HepG2 (cell line): ENCODE data around the gene ARID5B. TPM values are rescaled to one million over a fixed set of nuclear protein-coding genes. Genes with fewer than 3 reads are reported as not detected.

Experiments
- ATAC-seq: fragments of 200-7000 bp; cut with Tn5 transposase; 3 replicates; pipeline ENCODE4 v1.9.1; 2020; ENCODE audit warnings: mild to moderate bottlenecking, moderate library complexity
- BruUV-seq: library from RNA; stranded (reverse); fragments of 400-500 nt; replicated peaks from 2 replicates; lab custom pipeline; 2021; lab: Mats Ljungman, UMichigan
- CTCF ChIA-PET: fragments of 300-600 bp; formaldehyde crosslinking; extraction: SDS; loops from one replicate; lab custom pipeline; 2021; ENCODE audit warnings: low total read pairs, inconsistent platforms, low intra/inter-chr PET ratio; lab: Yijun Ruan, JAX
- POLR2A ChIA-PET: fragments of 350-600 bp; sonication (Branson Sonifier 250); formaldehyde crosslinking; loops from one replicate; lab custom pipeline; 2020; ENCODE audit warnings: antibody characterized with exemption, inconsistent platforms; lab: Yijun Ruan, JAX
- DNase-seq: peaks from one replicate; pipeline ENCODE4 v3.0.0-alpha.2; 2015; ENCODE audit warnings: low spot score
- FAIRE-seq: peaks from 3 replicates; lab custom pipeline; 2011; peaks lifted over from hg19 to GRCh38; lab: Jason Lieb, UNC
- H2AFZ ChIP-seq: one replicate; pipeline ENCODE4 v1.6.1; 2011; ENCODE audit warnings: low read length, inconsistent platforms
- H3K27ac ChIP-seq: fragments of 300-600 bp; 3 replicates; pipeline ENCODE4 v1.8.0; 2011; ENCODE audit warnings: mixed run types, mild to moderate bottlenecking, mixed read lengths, low read length, inconsistent platforms; ENCODE audit not compliant: insufficient read depth; ENCODE audit errors: extremely low read length
- H3K27me3 ChIP-seq, 2 experiments: fragments of 200-600 bp in 1 of 2; 2 replicates in 1 of 2; 3 replicates in 1 of 2; pipeline versions ENCODE4 v1.6.0 to v1.8.0; 2011; ENCODE audit warnings: low read length in 2 of 2, mild to moderate bottlenecking in 2 of 2, moderate library complexity in 2 of 2, inconsistent platforms in 1 of 2; ENCODE audit not compliant: insufficient read depth in 2 of 2, control insufficient read depth in 1 of 2
- H3K36me3 ChIP-seq, 2 experiments: fragments of 200-600 bp in 1 of 2; replicated peaks in 1 of 2; 2 replicates in 1 of 2; 3 replicates in 1 of 2; pipeline versions ENCODE4 v1.5.1 to v1.8.0; 2011; ENCODE audit warnings: low read length in 2 of 2, inconsistent platforms in 1 of 2; ENCODE audit not compliant: insufficient read depth in 2 of 2, control insufficient read depth in 1 of 2
- H3K4me1 ChIP-seq: 2 replicates; pipeline ENCODE4 v1.5.1; 2012; ENCODE audit warnings: low read length, inconsistent platforms; ENCODE audit not compliant: insufficient read depth
- H3K4me2 ChIP-seq: 2 replicates; pipeline ENCODE4 v1.6.0; 2011; ENCODE audit warnings: low read depth, low read length, inconsistent platforms
- H3K4me3 ChIP-seq, 3 experiments: fragments of 200-600 bp in 1 of 3; sonication (generic), shearing (Covaris generic) in 1 of 3; replicated peaks in 1 of 3; 2 replicates each; pipeline ENCODE4 v1.5.1; 2011 to 2016; ENCODE audit warnings: low read length in 3 of 3, inconsistent platforms in 2 of 3, low read depth in 2 of 3, mild to moderate bottlenecking in 2 of 3, control low read depth in 1 of 3, mixed read lengths in 1 of 3; ENCODE audit not compliant: insufficient read depth in 1 of 3
- H3K79me2 ChIP-seq: one replicate; pipeline ENCODE4 v1.6.1; 2011; ENCODE audit warnings: low read length, inconsistent platforms; ENCODE audit not compliant: insufficient read depth
- H3K9ac ChIP-seq: 2 replicates; pipeline ENCODE4 v1.6.0; 2011; ENCODE audit warnings: mild to moderate bottlenecking, low read depth, low read length, inconsistent platforms; ENCODE audit not compliant: insufficient read depth
- H3K9me3 ChIP-seq: 2 replicates; pipeline ENCODE4 v1.5.1; 2012; ENCODE audit warnings: mild to moderate bottlenecking, low read length
- H4K20me1 ChIP-seq: 2 replicates; pipeline ENCODE4 v1.6.0; 2011; ENCODE audit warnings: inconsistent platforms, mild to moderate bottlenecking, low read length, moderate library complexity; ENCODE audit not compliant: insufficient read depth
- ARID5B ChIP-seq: IDR thresholded peaks from 2 replicates; pipeline ENCODE4 v1.4.0; 2020; ENCODE audit warnings: mild to moderate bottlenecking, missing genetic modification reagents
- ATF5 ChIP-seq: sonication (generic); formaldehyde crosslinking; IDR thresholded peaks from 2 replicates; pipeline ENCODE4 v1.4.0; 2020; ENCODE audit warnings: mild to moderate bottlenecking, low read depth, missing genetic modification reagents
- CREM ChIP-seq, 2 experiments: sonication (generic) in 1 of 2; formaldehyde crosslinking in 1 of 2; IDR thresholded peaks; 2 replicates each; pipeline versions ENCODE4 v1.4.0 to v1.6.1; 2016 to 2020; ENCODE audit warnings: antibody characterized with exemption in 1 of 2, mild to moderate bottlenecking in 1 of 2, missing genetic modification reagents in 1 of 2
- ISL2 ChIP-seq: sonication (generic); formaldehyde crosslinking; IDR thresholded peaks from 2 replicates; pipeline ENCODE4 v1.5.0; 2020; ENCODE audit warnings: missing genetic modification reagents
- NFYB ChIP-seq: sonication (generic); formaldehyde crosslinking; IDR thresholded peaks from 2 replicates; pipeline ENCODE4 v1.4.0; 2020; ENCODE audit warnings: missing genetic modification reagents
- NR2F6 ChIP-seq, 2 experiments: IDR thresholded peaks; 2 replicates each; pipeline ENCODE4 v1.6.1; 2016; ENCODE audit warnings: antibody characterized with exemption in 1 of 2, mild to moderate bottlenecking in 1 of 2
- PATZ1 ChIP-seq: sonication (generic); formaldehyde crosslinking; IDR thresholded peaks from 2 replicates; pipeline ENCODE4 v1.4.0; 2020; ENCODE audit warnings: missing genetic modification reagents
- PITX1 ChIP-seq: sonication (generic); formaldehyde crosslinking; IDR thresholded peaks from 2 replicates; pipeline ENCODE4 v1.5.1; 2020; ENCODE audit warnings: mild to moderate bottlenecking, missing genetic modification reagents
- SRF ChIP-seq: IDR thresholded peaks from 2 replicates; pipeline ENCODE4 v1.6.1; 2011; ENCODE audit warnings: mild to moderate bottlenecking, low read depth, low read length, moderate library complexity
- ZBTB25 ChIP-seq: IDR thresholded peaks from 2 replicates; pipeline ENCODE4 v1.6.1; 2018; ENCODE audit warnings: missing genetic modification reagents
- ZMYM2 ChIP-seq: sonication (generic); formaldehyde crosslinking; IDR thresholded peaks from 2 replicates; pipeline ENCODE4 v1.8.0; 2022; ENCODE audit warnings: mild to moderate bottlenecking, missing genetic modification reagents
- ZNF333 ChIP-seq: sonication (generic); formaldehyde crosslinking; IDR thresholded peaks from 2 replicates; pipeline ENCODE4 v1.4.0; 2020; ENCODE audit warnings: mild to moderate bottlenecking, missing genetic modification reagents, borderline replicate concordance
- in situ Hi-C: cut with HindIII; loops from 2 replicates; pipeline ENCODE4 v1.10.0; 2017; ENCODE audit warnings: low pct_unique_long_range_greater_than_20kb; ENCODE audit not compliant: extremely low pct_ligation_motif_present
- intact Hi-C: fragments of 100-400 bp; cut with micrococcal nuclease; formaldehyde crosslinking; loops from one replicate; pipeline ENCODE4 v1.10.0; 2022; ENCODE audit not compliant: unreplicated experiment
- polyA plus RNA-seq, 8 experiments: library from polyadenylated mRNA; depleted of rRNA in 3 of 8; stranded (reverse) in 7 of 8; unstranded in 1 of 8; fragments of >200 nt; fragmentation: Illumina TruSeq in 4 of 8; extraction: Trizol in 4 of 8; gene quantifications; 2 replicates each; pipeline versions ENCODE4 v1.2.1 to v1.2.3, GENCODE V29; 2011 to 2016; ENCODE audit warnings: low read depth in 4 of 8, missing spikeins in 1 of 8, mixed read lengths in 1 of 8; ENCODE audit not compliant: insufficient read depth in 1 of 8
- total RNA-seq, 5 experiments: library from RNA; depleted of rRNA; stranded (reverse); fragments of >200 nt; fragmentation: Illumina TruSeq; extraction: Trizol; gene quantifications; 2 replicates each; pipeline ENCODE4 v1.2.3, GENCODE V29; 2016; ENCODE audit warnings: low read depth in 1 of 5

Gene ARID5B
- total and polyA plus RNA-seq, 2 of the 13 experiments (the other 11 are each of a cell fraction or from before 2014, with no cell fraction given) = 6.2 to 21.1 TPM

GRCh38 chr10:62037166-62037831 lies 135.8 kb downstream of the ARID5B start (continued):
- TF ChIP-seq ZBTB25 (CRISPR knock-in tag) = peak; percentile 30; the same call in 1 of the 2 replicates
- no peak for TF ChIP-seq NFYB
- TF ChIP-seq ZMYM2 (CRISPR knock-in tag) = 0 out of 2 replicates have a peak, but pooled peaks have one; percentile 22
- TF ChIP-seq, all 625 proteins: peak for 27

- peaks cover 29% of the 10 kb centered on the region for H3K79me2 ChIP-seq
- H4K20me1 ChIP-seq = no peaks in the 10 kb centered on the region
- H3K4me3 ChIP-seq = peak overlapping the region in 2 of 3 experiments; percentile 38 to 42; a peak in 3 of 6 replicates
- FAIRE-seq = peak; percentile 52
- intact Hi-C loops (loop anchor here (1.0 to 10.0 kb wide), 8 partner anchors 57 to 283 kb away; partner anchors contain the start of gene RTKN2), in situ Hi-C loops (no loop called here)
- no peak overlapping the region for H2AFZ ChIP-seq
- peak overlapping the region; percentile 92 for H3K27ac ChIP-seq
- BruUV-seq = no TSS peak
- H3K27me3 ChIP-seq = no peaks in the 10 kb centered on the region
- H3K9me3 ChIP-seq = no peaks in the 10 kb centered on the region
- peak; percentile 70 for ATAC-seq
- peak; percentile 91 for DNase-seq
- peaks cover 0 to 1% of the 10 kb centered on the region in 2 experiments; a peak in 2 of 5 replicates for H3K36me3 ChIP-seq
- POLR2A ChIA-PET = interaction anchor here (0.6 to 5.4 kb wide), 14 partner anchors 9 to 231 kb away, joined by 3 to 69 read pairs (median 8); partner anchors contain the start of gene RTKN2
- H3K4me1 ChIP-seq = peaks cover 73% of the 10 kb centered on the region
- peak overlapping the region; percentile 69 for H3K9ac ChIP-seq
- H3K4me2 ChIP-seq = peak overlapping the region; percentile 75
- CTCF ChIA-PET = interaction anchor here (3.5 kb wide), 1 partner anchor 207 kb away, joined by 25 read pairs; no protein-coding TSS in a partner anchor
- TF ChIP-seq CREM (IDR thresholded peaks at IDR 0.05) (peak; percentile 68), CREM (CRISPR knock-in tag; IDR thresholded peaks at IDR 0.05) (no peak), ZNF333 (no peak), PATZ1 (CRISPR knock-in tag) (peak; percentile 63), ARID5B (peak; percentile 82), SRF (peak; percentile 67; the same call in 1 of the 2 replicates), NR2F6 (IDR thresholded peaks at IDR 0.05) (no peak), NR2F6 (CRISPR knock-in tag; IDR thresholded peaks at IDR 0.05) (peak; percentile 41; the same call in 1 of the 2 replicates), ISL2 (peak; percentile 73), ATF5 (no peak), PITX1 (CRISPR knock-in tag) (peak; percentile 74; the same call in 1 of the 2 replicates)
Observed at GRCh38 chr10:62037890-62038608, 136.6 kb downstream of the ARID5B start.
